Peyer's patch (tissue), 4 donors: Measurements from ENCODE around the gene GABRR1. TPM values are rescaled to one million over a fixed set of nuclear protein-coding genes. Genes with fewer than 3 reads are reported as not detected.

Source experiments
- DNase-seq, 3 donors: peaks; one replicate each; pipeline ENCODE4 v3.0.0-alpha.2; 2017 to 2019
- H3K27ac ChIP-seq, 4 donors: fragments of 200-600 bp; sonication (generic); one replicate each; pipeline ENCODE4 v1.5.1; 2016 to 2019
- H3K27me3 ChIP-seq, 2 donors: fragments of 200-600 bp; sonication (generic); one replicate each; pipeline ENCODE4 v1.5.1; 2019
- H3K36me3 ChIP-seq, 3 donors: fragments of 200-600 bp; sonication (generic); one replicate each; pipeline ENCODE4 v1.5.1; 2016 to 2019
- H3K4me1 ChIP-seq, 4 donors: fragments of 200-600 bp; sonication (generic); one replicate each; pipeline ENCODE4 v1.5.1; 2016 to 2019
- H3K4me3 ChIP-seq, 4 donors: fragments of 200-600 bp; sonication (generic); 1 replicate in 3 of 4; 2 replicates in 1 of 4; pipeline ENCODE4 v1.5.1; 2016 to 2019; ENCODE audit warnings: mild to moderate bottlenecking in 1 of 4
- H3K9me3 ChIP-seq, 4 donors: fragments of 200-600 bp; sonication (generic); one replicate each; pipeline ENCODE4 v1.5.1; 2016 to 2019; ENCODE audit warnings: mild to moderate bottlenecking in 1 of 4
- POLR2A ChIP-seq, 2 donors: fragments of 450-650 bp; IDR thresholded peaks; one replicate each; pipeline ENCODE4 v1.5.1; 2017; ENCODE audit warnings: antibody characterized with exemption in 2 of 2, mild to moderate bottlenecking in 2 of 2, moderate library complexity in 2 of 2
- total RNA-seq, 4 donors: library from RNA; depleted of rRNA; stranded (reverse); fragments of >200 nt; gene quantifications; one replicate each; pipeline ENCODE4 v1.1.0, GENCODE V29; 2016
- TF ChIP-seq, protein P1 (sequence below), 6 experiments: fragments of 450-650 bp in 4 of 6; fragments of 200-600 bp in 2 of 6; sonication (generic) in 1 of 6; IDR thresholded peaks; one replicate each; pipeline ENCODE4 v1.5.1; 2017 to 2019; ENCODE audit warnings: antibody characterized with exemption in 6 of 6, mild to moderate bottlenecking in 3 of 6, moderate library complexity in 1 of 6

The GABRR1 gene
- total RNA-seq, 4 donors from 2014 or later: not detected

DNA sequence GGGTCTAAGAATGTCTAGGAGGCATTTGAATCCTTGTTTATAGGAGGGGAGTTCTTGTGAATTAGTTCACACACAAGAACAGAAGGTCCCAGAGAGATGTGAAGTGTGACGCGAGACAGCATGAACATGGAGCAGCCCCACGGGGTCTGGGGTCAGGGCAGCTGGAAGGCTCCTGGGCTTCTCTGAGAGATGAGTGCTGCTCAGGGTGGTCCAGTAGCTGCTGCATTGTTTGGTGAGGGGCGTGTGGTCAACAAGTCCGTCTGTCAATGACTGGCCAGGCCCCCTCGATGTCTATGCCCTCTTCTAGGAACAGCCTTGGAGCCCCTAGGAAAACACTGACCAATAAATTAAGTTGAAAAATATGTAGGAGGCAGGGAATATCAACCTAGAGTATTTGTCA lies 40.2 kb upstream of the GABRR1 start:
- DNase-seq: no peak
- peaks cover 0 to 12% (median 0%) of the 10 kb centered on the region in 4 donors for H3K4me1 ChIP-seq
- no peaks in the 10 kb centered on the region for H3K9me3 ChIP-seq
- no peak overlapping the region for H3K27ac ChIP-seq
- H3K4me3 ChIP-seq: no peak overlapping the region
- H3K27me3 ChIP-seq: no peaks in the 10 kb centered on the region
- TF ChIP-seq POLR2A (IDR thresholded peaks at IDR 0.05): no peak
- TF ChIP-seq, protein P1, sequence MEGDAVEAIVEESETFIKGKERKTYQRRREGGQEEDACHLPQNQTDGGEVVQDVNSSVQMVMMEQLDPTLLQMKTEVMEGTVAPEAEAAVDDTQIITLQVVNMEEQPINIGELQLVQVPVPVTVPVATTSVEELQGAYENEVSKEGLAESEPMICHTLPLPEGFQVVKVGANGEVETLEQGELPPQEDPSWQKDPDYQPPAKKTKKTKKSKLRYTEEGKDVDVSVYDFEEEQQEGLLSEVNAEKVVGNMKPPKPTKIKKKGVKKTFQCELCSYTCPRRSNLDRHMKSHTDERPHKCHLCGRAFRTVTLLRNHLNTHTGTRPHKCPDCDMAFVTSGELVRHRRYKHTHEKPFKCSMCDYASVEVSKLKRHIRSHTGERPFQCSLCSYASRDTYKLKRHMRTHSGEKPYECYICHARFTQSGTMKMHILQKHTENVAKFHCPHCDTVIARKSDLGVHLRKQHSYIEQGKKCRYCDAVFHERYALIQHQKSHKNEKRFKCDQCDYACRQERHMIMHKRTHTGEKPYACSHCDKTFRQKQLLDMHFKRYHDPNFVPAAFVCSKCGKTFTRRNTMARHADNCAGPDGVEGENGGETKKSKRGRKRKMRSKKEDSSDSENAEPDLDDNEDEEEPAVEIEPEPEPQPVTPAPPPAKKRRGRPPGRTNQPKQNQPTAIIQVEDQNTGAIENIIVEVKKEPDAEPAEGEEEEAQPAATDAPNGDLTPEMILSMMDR (IDR thresholded peaks at IDR 0.05): no peak
- no peaks in the 10 kb centered on the region for H3K36me3 ChIP-seq

DNA sequence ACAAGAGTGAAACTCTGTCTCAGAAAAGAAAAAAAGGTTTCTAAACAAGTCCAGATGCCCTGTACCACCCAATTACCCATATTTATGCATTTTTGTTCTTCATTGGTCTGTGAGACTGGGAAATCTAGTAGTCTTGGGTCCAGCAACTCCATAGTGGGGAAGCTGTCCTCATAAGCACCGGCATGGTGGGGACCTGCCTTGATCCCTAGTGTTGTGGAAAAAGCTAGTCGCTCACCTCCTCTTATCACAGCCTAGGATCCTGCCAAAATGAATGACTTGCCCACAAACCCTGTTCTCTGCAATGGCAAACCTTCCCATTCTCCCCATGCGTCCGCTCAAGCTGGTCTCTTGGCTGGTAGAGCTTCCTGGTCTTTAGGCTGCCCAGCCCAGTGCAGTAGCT lies 38.3 kb upstream of the GABRR1 start:
- Histone ChIP-seq H3K27me3 (no peaks in the 10 kb centered on the region), H3K36me3 (no peaks in the 10 kb centered on the region), H3K27ac (no peak overlapping the region), H3K9me3 (no peaks in the 10 kb centered on the region), H3K4me3 (no peak overlapping the region), H3K4me1 (no peaks in the 10 kb centered on the region)
- no peak for TF ChIP-seq POLR2A (IDR thresholded peaks at IDR 0.05)
- TF ChIP-seq, protein P1 (IDR thresholded peaks at IDR 0.05): no peak
- DNase-seq: no peak

DNA sequence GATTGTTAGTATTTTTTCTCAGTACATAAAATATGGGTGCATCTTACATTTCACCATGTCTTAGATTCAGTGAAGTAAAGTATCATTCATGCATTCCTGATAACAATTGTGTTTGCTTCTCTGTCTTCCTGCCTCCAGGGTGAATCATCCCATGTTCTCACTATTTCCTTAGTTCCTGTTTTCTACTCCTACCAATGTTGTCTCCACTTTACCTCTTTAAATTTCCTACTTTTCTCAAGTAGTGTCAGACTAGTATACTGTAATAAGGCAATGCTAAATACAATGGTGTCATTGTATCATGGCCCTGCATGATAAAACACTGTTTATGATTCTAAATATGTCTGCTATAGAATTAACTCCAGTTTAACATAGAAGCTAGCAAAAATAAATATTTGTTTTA lies 37.4 kb upstream of the GABRR1 start:
- DNase-seq: no peak
- H3K27ac ChIP-seq: no peak overlapping the region
- H3K36me3 ChIP-seq: no peaks in the 10 kb centered on the region
- no peaks in the 10 kb centered on the region for H3K27me3 ChIP-seq
- no peak overlapping the region for H3K4me3 ChIP-seq
- TF ChIP-seq POLR2A (IDR thresholded peaks at IDR 0.05): no peak
- TF ChIP-seq, protein P1 (IDR thresholded peaks at IDR 0.05): no peak
- H3K4me1 ChIP-seq: no peaks in the 10 kb centered on the region
- no peaks in the 10 kb centered on the region for H3K9me3 ChIP-seq

DNA sequence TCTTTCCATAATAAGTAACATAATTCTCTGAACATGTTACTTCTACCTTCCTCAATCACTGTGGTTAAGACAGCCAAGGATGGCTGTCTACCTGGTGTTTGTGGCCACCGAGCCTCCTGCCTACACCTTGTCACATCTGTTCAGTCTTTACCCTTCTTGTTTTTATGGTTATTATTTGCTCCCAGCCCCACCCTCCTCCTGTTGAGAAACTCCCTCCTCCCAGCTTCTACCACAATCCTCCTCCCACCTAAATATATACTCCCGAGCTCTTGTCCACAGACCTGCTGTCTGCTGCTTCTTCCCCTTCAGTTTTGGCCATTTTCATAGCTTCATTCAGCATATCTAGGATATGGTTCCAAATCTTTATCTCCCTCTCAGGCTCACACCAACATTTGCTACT lies 35.7 kb upstream of the GABRR1 start:
- DNase-seq: no peak
- Histone ChIP-seq H3K4me1 (no peaks in the 10 kb centered on the region), H3K9me3 (no peaks in the 10 kb centered on the region), H3K4me3 (no peak overlapping the region), H3K27ac (no peak overlapping the region), H3K27me3 (no peaks in the 10 kb centered on the region), H3K36me3 (no peaks in the 10 kb centered on the region)
- TF ChIP-seq, protein P1 (IDR thresholded peaks at IDR 0.05): no peak
- TF ChIP-seq POLR2A (IDR thresholded peaks at IDR 0.05): no peak

DNA sequence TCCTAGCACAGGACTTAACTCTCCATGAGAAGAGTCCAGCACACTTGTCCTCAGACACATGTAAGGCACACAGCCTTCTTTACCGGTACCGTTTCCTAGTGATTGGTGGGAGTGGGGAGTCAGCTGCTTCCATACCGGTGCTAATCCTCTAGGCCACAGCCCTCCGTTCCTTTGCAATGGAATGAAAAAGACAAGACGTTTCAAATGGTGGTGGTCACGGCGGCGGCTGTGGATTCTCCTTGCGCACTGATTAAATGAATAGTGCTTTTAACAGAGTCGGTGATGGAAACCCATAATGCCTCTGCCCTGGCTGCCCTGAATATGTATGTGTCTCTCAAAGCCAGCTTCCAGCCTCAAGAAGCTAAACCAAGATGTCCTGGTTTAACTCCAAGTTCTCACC lies 34.8 kb upstream of the GABRR1 start:
- no peak for TF ChIP-seq POLR2A (IDR thresholded peaks at IDR 0.05)
- TF ChIP-seq, protein P1 (IDR thresholded peaks at IDR 0.05): no peak
- no peaks in the 10 kb centered on the region for H3K9me3 ChIP-seq
- no peaks in the 10 kb centered on the region for H3K4me1 ChIP-seq
- H3K4me3 ChIP-seq: no peak overlapping the region
- DNase-seq: no peak
- no peak overlapping the region for H3K27ac ChIP-seq
- no peaks in the 10 kb centered on the region for H3K36me3 ChIP-seq
- H3K27me3 ChIP-seq: no peaks in the 10 kb centered on the region

DNA sequence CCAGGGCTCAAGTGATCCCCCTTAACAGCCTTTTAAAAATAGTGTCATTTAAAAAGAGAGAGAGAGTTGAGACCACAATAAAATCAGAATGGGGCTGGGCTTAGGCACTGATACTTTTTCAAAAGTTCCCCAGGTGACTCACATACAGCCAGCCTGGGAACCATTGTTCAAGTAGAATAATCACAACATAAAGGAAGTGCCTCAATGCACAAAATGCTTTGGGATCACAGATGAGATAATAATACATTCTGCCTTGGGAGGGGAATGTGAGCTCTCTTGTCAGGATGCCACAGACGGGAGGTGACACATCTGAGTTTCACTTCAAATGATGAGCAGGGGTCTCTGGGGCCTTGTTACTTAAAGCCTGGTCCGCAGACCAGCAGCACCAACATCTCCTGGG lies 34.0 kb upstream of the GABRR1 start:
- Histone ChIP-seq H3K9me3 (no peaks in the 10 kb centered on the region), H3K27me3 (no peaks in the 10 kb centered on the region), H3K4me1 (no peaks in the 10 kb centered on the region), H3K36me3 (no peaks in the 10 kb centered on the region), H3K27ac (no peak overlapping the region), H3K4me3 (no peak overlapping the region)
- DNase-seq: no peak
- no peak for TF ChIP-seq POLR2A (IDR thresholded peaks at IDR 0.05)
- TF ChIP-seq, protein P1 (IDR thresholded peaks at IDR 0.05): no peak
